Left ventricle myocardium inferior (tissue), 1 donor: ENCODE results near the gene RPS15A. TPM values are rescaled to one million over a fixed set of nuclear protein-coding genes. Genes with fewer than 3 reads are reported as not detected.

Experiments used
- DNase-seq: peaks from one replicate; pipeline ENCODE4 v3.0.0-alpha.2; 2020
- H3K27ac ChIP-seq: fragments of 200-600 bp; replicated peaks from 2 replicates; pipeline ENCODE4 v1.8.0; 2021
- H3K27me3 ChIP-seq: fragments of 200-600 bp; 2 replicates; pipeline ENCODE4 v1.8.0; 2021; ENCODE audit warnings: low read depth
- H3K36me3 ChIP-seq: fragments of 200-600 bp; 2 replicates; pipeline ENCODE4 v1.8.0; 2021
- H3K4me1 ChIP-seq: fragments of 200-600 bp; 2 replicates; pipeline ENCODE4 v1.8.0; 2021
- H3K4me3 ChIP-seq: fragments of 200-600 bp; 2 replicates; pipeline ENCODE4 v1.8.0; 2021; ENCODE audit warnings: mild to moderate bottlenecking, moderate library complexity
- H3K9me3 ChIP-seq: fragments of 200-600 bp; replicated peaks from 2 replicates; pipeline ENCODE4 v1.8.0; 2021
- intact Hi-C: fragments of 100-400 bp; cut with micrococcal nuclease; formaldehyde crosslinking; loops from one replicate; pipeline ENCODE4 v1.11.0; 2022
- total RNA-seq: library from RNA; stranded (reverse); fragmentation: NEBNext Ultra II Directional; extraction: Animal tissue kit (Norgen Biotek cat#: 25700); gene quantifications from one replicate; pipeline ENCODE4 v1.2.1, GENCODE V29; 2021
- TF ChIP-seq, protein P1 (sequence below): fragments of 200-600 bp; IDR thresholded peaks from 2 replicates; pipeline ENCODE4 v1.8.0; 2021; ENCODE audit warnings: antibody characterized with exemption, mild to moderate bottlenecking, borderline replicate concordance
- donor health status: DM: no; HTN: yes; CAD: no; lungs with severe emphysema.

RPS15A gene
- total RNA-seq, 1 donor from 2014 or later, result 683 TPM

DNA sequence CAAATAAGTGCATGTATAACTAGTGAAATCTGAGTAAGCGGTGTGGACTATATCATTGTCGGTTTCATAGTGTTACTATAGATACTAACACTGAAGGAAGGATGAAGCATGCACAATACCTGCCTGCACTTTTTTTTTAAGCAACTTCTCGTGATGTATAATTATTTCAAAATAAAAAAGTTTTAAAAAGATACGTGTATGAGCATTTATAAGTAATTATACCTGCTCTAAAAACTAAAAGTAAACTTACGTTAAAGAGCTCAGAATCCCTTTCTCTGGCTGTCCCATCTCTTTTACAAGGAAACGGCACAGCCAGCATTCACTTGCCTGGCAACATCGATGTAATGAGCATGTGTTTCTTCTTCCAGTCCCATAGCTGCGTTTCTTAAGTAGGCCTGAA, 42.5 kb upstream of the RPS15A start:
- Histone ChIP-seq H3K36me3 (peaks cover 100% of the 10 kb centered on the region), H3K4me3 (no peak overlapping the region), H3K9me3 (no peaks in the 10 kb centered on the region), H3K27ac (no peak overlapping the region), H3K27me3 (no peaks in the 10 kb centered on the region), H3K4me1 (no peaks in the 10 kb centered on the region)
- no peak for DNase-seq
- TF ChIP-seq, protein P1, sequence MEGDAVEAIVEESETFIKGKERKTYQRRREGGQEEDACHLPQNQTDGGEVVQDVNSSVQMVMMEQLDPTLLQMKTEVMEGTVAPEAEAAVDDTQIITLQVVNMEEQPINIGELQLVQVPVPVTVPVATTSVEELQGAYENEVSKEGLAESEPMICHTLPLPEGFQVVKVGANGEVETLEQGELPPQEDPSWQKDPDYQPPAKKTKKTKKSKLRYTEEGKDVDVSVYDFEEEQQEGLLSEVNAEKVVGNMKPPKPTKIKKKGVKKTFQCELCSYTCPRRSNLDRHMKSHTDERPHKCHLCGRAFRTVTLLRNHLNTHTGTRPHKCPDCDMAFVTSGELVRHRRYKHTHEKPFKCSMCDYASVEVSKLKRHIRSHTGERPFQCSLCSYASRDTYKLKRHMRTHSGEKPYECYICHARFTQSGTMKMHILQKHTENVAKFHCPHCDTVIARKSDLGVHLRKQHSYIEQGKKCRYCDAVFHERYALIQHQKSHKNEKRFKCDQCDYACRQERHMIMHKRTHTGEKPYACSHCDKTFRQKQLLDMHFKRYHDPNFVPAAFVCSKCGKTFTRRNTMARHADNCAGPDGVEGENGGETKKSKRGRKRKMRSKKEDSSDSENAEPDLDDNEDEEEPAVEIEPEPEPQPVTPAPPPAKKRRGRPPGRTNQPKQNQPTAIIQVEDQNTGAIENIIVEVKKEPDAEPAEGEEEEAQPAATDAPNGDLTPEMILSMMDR, result no peak
- intact Hi-C loops, result no loop called here

DNA sequence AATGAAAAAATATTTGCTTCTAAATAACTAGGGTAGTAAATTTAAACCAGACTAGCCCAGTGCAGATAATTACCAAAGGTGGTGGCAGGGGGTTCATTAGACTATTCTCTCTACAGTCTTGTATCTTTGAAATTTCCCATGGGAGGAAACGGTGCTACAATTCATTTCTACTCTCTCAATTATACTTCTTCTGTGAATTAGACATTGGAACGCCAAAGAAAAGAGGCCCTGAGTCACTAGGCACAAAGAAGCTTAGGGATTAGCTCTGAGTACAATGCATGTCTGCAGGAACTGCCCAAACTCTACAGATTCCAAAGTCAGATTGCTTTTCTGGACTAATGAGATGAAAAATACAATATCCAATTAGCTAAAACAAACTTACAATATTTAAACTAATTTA, 41.9 kb upstream of the RPS15A start:
- Histone ChIP-seq H3K36me3 (peaks cover 98% of the 10 kb centered on the region), H3K4me3 (no peak overlapping the region), H3K27me3 (no peaks in the 10 kb centered on the region), H3K27ac (no peak overlapping the region), H3K4me1 (no peaks in the 10 kb centered on the region), H3K9me3 (no peaks in the 10 kb centered on the region)
- intact Hi-C loops, result no loop called here
- DNase-seq, result no peak
- TF ChIP-seq, protein P1, result no peak

DNA sequence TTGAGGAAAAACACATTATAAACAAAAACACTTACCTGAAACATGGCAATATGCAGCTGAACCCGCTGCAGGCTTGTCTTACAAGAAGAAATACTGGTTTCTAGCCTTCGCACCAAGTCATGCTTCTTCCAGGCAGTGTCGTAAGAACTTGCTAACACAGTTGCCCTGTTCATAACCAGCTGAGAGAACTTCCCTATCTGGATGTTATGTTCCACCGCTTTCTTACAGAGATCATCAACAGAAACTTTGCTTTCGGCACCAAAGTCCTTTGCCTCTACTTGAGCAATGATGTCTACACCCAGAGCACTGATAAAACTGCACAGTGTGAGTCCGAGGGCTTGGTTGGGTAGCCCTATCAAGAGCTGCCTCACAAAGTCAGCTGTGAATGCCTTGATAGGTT, 39.1 kb upstream of the RPS15A start:
- no peaks in the 10 kb centered on the region for H3K4me1 ChIP-seq
- TF ChIP-seq, protein P1, result no peak
- H3K27ac ChIP-seq, result no peak overlapping the region
- peaks cover 73% of the 10 kb centered on the region for H3K36me3 ChIP-seq
- no peaks in the 10 kb centered on the region for H3K27me3 ChIP-seq
- no peak for DNase-seq
- H3K9me3 ChIP-seq, result no peaks in the 10 kb centered on the region
- no peak overlapping the region for H3K4me3 ChIP-seq
- intact Hi-C loops, result no loop called here

DNA sequence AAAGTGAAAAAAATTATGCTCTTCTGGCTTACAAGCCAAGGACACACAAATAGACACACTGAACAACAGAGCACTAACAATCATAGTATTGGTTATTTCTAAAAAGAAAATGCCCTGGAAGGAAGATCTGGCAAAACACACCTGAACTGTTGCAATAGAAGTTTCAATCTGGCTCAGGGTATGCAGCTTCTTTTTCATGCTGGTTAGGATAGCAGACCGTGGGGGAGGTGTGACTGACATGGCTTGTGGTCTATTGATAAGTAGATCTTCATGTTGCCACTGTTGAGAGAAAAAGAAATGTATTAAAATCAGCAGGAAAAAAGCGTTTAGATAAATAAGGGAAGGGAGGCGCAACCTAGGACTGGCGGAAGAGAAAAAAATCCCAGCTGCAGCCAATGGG, 37.8 kb upstream of the RPS15A start:
- DNase-seq, result no peak
- Histone ChIP-seq H3K27ac (no peak overlapping the region), H3K4me1 (no peaks in the 10 kb centered on the region), H3K9me3 (no peaks in the 10 kb centered on the region), H3K4me3 (no peak overlapping the region), H3K36me3 (peaks cover 60% of the 10 kb centered on the region), H3K27me3 (no peaks in the 10 kb centered on the region)
- intact Hi-C loops, result no loop called here
- TF ChIP-seq, protein P1, result no peak

DNA sequence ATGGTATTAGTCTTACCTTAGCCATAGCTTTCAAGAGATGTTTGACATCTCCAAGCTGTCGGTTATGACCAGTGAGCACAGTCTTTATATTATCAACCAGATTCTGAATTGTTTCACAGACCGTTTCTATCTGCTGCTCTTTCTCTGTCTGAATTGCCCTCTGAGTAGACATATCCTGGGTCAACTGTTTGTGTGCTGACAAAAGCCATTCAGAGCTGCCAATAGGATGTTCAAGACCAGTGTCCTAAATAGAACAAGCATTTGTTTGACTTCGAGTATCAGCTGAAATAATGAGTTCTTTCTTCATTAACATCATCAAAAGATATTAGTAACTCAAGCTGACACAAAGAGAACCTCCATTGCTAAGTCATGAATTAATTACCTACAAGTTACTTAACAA, 26.2 kb upstream of the RPS15A start:
- no peaks in the 10 kb centered on the region for H3K27me3 ChIP-seq
- DNase-seq, result no peak
- no peak overlapping the region for H3K27ac ChIP-seq
- no peaks in the 10 kb centered on the region for H3K9me3 ChIP-seq
- H3K4me1 ChIP-seq, result no peaks in the 10 kb centered on the region
- intact Hi-C loops, result no loop called here
- TF ChIP-seq, protein P1, result no peak
- no peak overlapping the region for H3K4me3 ChIP-seq
- peaks cover 89% of the 10 kb centered on the region for H3K36me3 ChIP-seq

DNA sequence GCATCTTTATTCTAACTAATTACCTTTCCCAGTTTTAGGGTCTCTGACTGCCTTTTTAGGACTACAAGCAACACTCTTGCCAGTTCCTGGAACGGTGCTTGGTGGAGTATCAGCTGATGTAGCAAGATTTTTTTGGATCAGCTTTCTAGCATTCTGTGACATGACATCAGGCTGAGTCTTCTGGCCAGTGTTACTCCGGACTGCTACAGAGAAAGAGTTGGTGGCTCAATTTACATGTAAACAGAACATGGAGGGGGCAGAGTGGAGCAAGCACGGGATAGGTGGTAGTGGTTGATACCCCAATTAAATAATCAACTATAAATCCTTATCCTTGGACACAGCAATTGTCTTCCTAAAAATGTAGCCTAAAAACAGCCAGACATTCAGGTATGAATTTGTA, 21.8 kb upstream of the RPS15A start:
- H3K9me3 ChIP-seq, result no peaks in the 10 kb centered on the region
- no peak overlapping the region for H3K4me3 ChIP-seq
- DNase-seq, result no peak
- intact Hi-C loops, result no loop called here
- H3K27ac ChIP-seq, result no peak overlapping the region
- TF ChIP-seq, protein P1, result no peak
- H3K36me3 ChIP-seq, result peaks cover 93% of the 10 kb centered on the region
- H3K4me1 ChIP-seq, result no peaks in the 10 kb centered on the region
- H3K27me3 ChIP-seq, result no peaks in the 10 kb centered on the region
